Endodermal cell (in vitro differentiated cells): ENCODE results near the gene SPTLC3. TPM values are rescaled to one million over a fixed set of nuclear protein-coding genes. Genes with fewer than 3 reads are reported as not detected.

Experiments used
- DNase-seq: peaks from one replicate; pipeline ENCODE4 v3.0.0-alpha.2; 2017
- H3K27ac ChIP-seq: 2 replicates; pipeline ENCODE4 v1.5.1; 2013; ENCODE audit warnings: mild to moderate bottlenecking, low read depth, low read length, moderate library complexity
- H3K27me3 ChIP-seq: 2 replicates; pipeline ENCODE4 v1.6.1; 2013; ENCODE audit warnings: mild to moderate bottlenecking, low read length, moderate library complexity; ENCODE audit not compliant: insufficient read depth, control insufficient read depth, poor library complexity, severe bottlenecking
- H3K36me3 ChIP-seq: 2 replicates; pipeline ENCODE4 v1.7.0; 2013; ENCODE audit warnings: mild to moderate bottlenecking, low read length, moderate library complexity; ENCODE audit not compliant: control insufficient read depth, insufficient read depth
- H3K4me1 ChIP-seq: one replicate; pipeline ENCODE4 v1.7.0; 2013; ENCODE audit warnings: low read length; ENCODE audit not compliant: control insufficient read depth, insufficient read depth
- H3K4me3 ChIP-seq: 2 replicates; pipeline ENCODE4 v1.5.1; 2013; ENCODE audit warnings: mild to moderate bottlenecking, low read length, moderate library complexity
- H3K9ac ChIP-seq: 2 replicates; pipeline ENCODE4 v1.6.1; 2013; ENCODE audit warnings: mild to moderate bottlenecking, low read length, moderate library complexity; ENCODE audit not compliant: poor library complexity, severe bottlenecking; ENCODE audit errors: extremely low read depth
- H3K9me3 ChIP-seq: 2 replicates; pipeline ENCODE4 v1.6.1; 2013; ENCODE audit warnings: mild to moderate bottlenecking, low read length, moderate library complexity; ENCODE audit not compliant: control insufficient read depth
- H3K27ac Mint-ChIP-seq: 2 replicates; pipeline ENCODE4 v1.8.0; 2020; ENCODE audit warnings: mixed read lengths
- H3K27me3 Mint-ChIP-seq: 2 replicates; pipeline ENCODE4 v1.8.0; 2021; ENCODE audit warnings: mild to moderate bottlenecking, mixed read lengths; ENCODE audit not compliant: insufficient read depth
- H3K36me3 Mint-ChIP-seq: 2 replicates; pipeline ENCODE4 v1.8.0; 2020; ENCODE audit warnings: low read depth, mixed read lengths
- H3K4me1 Mint-ChIP-seq: 2 replicates; pipeline ENCODE4 v1.8.0; 2020; ENCODE audit warnings: mixed read lengths
- H3K4me3 Mint-ChIP-seq: 2 replicates; pipeline ENCODE4 v1.8.0; 2020; ENCODE audit warnings: mild to moderate bottlenecking, moderate library complexity, mixed read lengths
- H3K9me3 Mint-ChIP-seq: 2 replicates; pipeline ENCODE4 v1.8.0; 2020; ENCODE audit warnings: mild to moderate bottlenecking, mixed read lengths
- WGBS, 2 experiments: methylation state at CpG; one replicate each; pipeline versions ENCODE4 v1.1.5 to v1.1.7; 2013; ENCODE audit warnings: missing lambda C conversion rate in 2 of 2, mixed read lengths in 1 of 2; ENCODE audit not compliant: insufficient coverage in 1 of 2, insufficient read length in 1 of 2; 5-methylcytosine and 5-hydroxymethylcytosine counted together
- total RNA-seq, 2 donors: library from RNA; stranded (reverse); fragmentation: NEBNext Ultra II Directional in 1 of 2; extraction: Animal tissue kit (Norgen Biotek cat#: 25700) in 1 of 2; gene quantifications; 2 replicates in 1 of 2; 3 replicates in 1 of 2; pipeline ENCODE4 v1.2.1, GENCODE V29; 2021
- TF ChIP-seq, protein P1 (sequence below): fragments of 200-600 bp; sonication (generic); conservative IDR thresholded peaks from 2 replicates; pipeline ENCODE4 v1.5.0; 2021; ENCODE audit warnings: antibody characterized with exemption, mild to moderate bottlenecking

SPTLC3 gene
- total RNA-seq, 2 donors from 2014 or later = 1.6 TPM

DNA sequence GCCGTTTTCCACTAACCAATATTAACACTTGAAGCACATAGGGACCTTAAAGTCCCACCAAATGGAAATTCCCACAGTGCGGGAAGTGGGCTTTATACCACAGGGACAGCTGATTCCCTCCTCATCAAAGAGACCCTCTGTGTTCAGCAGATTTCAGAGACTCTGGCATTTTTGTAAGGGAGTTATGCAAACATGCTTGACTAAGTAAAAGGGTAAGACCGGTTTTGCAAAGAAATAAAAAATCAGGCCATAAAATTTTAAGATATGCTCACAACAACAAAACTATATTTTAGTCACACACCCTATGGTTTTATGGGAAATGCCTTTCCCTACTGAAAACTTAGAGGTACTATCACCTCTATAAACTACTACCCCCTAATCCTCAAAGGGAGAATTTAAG, 45.4 kb upstream of the SPTLC3 start:
- Histone ChIP-seq H3K4me3 (no peak overlapping the region), H3K27me3 (no peaks in the 10 kb centered on the region), H3K27ac (no peak overlapping the region), H3K9me3 (no peaks in the 10 kb centered on the region), H3K9ac (no peak overlapping the region), H3K36me3 (no peaks in the 10 kb centered on the region), H3K4me1 (no peaks in the 10 kb centered on the region)
- Mint-ChIP-seq H3K27me3 (no peaks in the 10 kb centered on the region), H3K36me3 (no peaks in the 10 kb centered on the region), H3K27ac (no peak overlapping the region), H3K9me3 (no peaks in the 10 kb centered on the region), H3K4me1 (no peaks in the 10 kb centered on the region), H3K4me3 (no peak overlapping the region)
- no peak for DNase-seq
- TF ChIP-seq, protein P1, sequence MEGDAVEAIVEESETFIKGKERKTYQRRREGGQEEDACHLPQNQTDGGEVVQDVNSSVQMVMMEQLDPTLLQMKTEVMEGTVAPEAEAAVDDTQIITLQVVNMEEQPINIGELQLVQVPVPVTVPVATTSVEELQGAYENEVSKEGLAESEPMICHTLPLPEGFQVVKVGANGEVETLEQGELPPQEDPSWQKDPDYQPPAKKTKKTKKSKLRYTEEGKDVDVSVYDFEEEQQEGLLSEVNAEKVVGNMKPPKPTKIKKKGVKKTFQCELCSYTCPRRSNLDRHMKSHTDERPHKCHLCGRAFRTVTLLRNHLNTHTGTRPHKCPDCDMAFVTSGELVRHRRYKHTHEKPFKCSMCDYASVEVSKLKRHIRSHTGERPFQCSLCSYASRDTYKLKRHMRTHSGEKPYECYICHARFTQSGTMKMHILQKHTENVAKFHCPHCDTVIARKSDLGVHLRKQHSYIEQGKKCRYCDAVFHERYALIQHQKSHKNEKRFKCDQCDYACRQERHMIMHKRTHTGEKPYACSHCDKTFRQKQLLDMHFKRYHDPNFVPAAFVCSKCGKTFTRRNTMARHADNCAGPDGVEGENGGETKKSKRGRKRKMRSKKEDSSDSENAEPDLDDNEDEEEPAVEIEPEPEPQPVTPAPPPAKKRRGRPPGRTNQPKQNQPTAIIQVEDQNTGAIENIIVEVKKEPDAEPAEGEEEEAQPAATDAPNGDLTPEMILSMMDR = no peak
- WGBS, 2 experiments = 73 to 100% methylated on average over 1 to 3 of the region's 3 CpGs

DNA sequence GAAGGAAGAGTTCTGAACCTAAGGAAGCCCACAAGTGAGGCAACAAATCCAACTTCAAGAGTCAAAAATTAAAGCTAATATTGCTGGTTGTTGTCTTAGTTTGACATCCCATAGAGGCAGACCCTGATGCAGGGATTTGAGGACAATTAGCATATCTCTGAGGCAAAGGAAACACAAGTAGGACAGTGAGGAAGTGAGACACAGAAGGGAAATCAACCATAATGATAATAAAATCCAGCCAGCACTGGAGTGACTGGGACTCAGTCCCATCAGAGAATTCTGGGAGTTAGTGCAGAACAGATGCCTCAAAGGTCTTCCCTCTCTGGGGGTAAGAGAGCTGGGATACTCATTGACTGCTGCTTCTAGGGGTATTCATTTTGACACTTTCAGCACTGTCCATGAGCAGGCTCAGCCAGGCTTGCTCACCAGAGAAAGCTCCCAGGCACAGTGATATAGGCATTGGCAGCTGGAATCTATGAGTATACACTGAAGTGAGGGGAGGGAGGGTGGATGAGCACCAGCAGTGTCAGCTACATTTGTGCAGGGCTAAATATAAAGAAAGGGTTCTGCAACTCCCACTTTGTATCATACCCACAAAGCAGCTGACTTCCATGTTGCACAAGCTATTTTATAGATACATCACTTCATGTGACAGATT, 43.4 kb upstream of the SPTLC3 start:
- Histone ChIP-seq H3K36me3 (no peaks in the 10 kb centered on the region), H3K9ac (no peak overlapping the region), H3K9me3 (peaks cover 17% of the 10 kb centered on the region), H3K27ac (peak overlapping the region; percentile 65), H3K4me3 (no peak overlapping the region), H3K27me3 (no peaks in the 10 kb centered on the region), H3K4me1 (no peaks in the 10 kb centered on the region)
- Mint-ChIP-seq H3K36me3 (no peaks in the 10 kb centered on the region), H3K4me1 (no peaks in the 10 kb centered on the region), H3K27me3 (no peaks in the 10 kb centered on the region), H3K9me3 (peaks cover 12% of the 10 kb centered on the region), H3K27ac (no peak overlapping the region), H3K4me3 (no peak overlapping the region)
- DNase-seq = no peak
- TF ChIP-seq, protein P1 = no peak

GRCh38 chr20:12965870-12966251, 42.9 kb upstream of the SPTLC3 start:
- no peak overlapping the region for H3K4me3 ChIP-seq
- Mint-ChIP-seq H3K9me3 (peaks cover 12% of the 10 kb centered on the region), H3K4me3 (no peak overlapping the region), H3K27me3 (no peaks in the 10 kb centered on the region), H3K4me1 (no peaks in the 10 kb centered on the region), H3K27ac (no peak overlapping the region), H3K36me3 (no peaks in the 10 kb centered on the region)
- peaks cover 17% of the 10 kb centered on the region for H3K9me3 ChIP-seq
- no peaks in the 10 kb centered on the region for H3K27me3 ChIP-seq
- H3K36me3 ChIP-seq = no peaks in the 10 kb centered on the region
- H3K27ac ChIP-seq = peak overlapping the region; percentile 65
- WGBS, 2 experiments = 83 to 84% methylated on average over 1 to 4 of the region's 4 CpGs
- no peak overlapping the region for H3K9ac ChIP-seq
- no peaks in the 10 kb centered on the region for H3K4me1 ChIP-seq
- no peak for DNase-seq
- TF ChIP-seq, protein P1 = no peak
